ENCODE data around the gene CBY2. TPM values are rescaled to one million over a fixed set of nuclear protein-coding genes. Genes with fewer than 3 reads are reported as not detected.
"Not testable (repeated sequence)": the region's sequence is repeated elsewhere in the genome, so short reads cannot be mapped to it uniquely, and the experiment has no call there.

CBY2 gene
- total RNA-seq, 2 experiments from 2014 or later: not detected

DNA sequence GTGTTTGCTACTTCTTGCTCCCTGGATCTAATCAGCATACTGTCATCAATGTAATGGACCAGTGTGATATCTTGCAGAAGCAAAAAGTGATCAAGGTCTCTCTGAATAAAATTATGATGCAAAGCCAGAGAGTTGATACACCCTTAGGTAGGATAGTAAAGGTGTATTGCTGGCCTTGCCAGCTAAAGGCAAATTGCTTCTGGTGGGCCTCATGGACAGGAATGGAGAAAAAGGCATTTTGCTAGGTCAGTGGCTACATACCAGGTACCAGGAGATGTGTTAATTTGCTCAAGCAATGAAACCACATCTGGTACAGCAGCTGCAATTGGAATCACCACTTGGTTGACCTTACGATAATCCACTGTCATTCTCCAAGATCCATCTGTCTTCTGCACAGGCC is 54.4 kb downstream of the CBY2 start:
- H3K9me3 Mint-ChIP-seq (ENCODE audit: insufficient read depth); CTCF ChIA-PET; ATAC-seq; H3K27ac Mint-ChIP-seq; H3K27me3 Mint-ChIP-seq (ENCODE audit: low read depth); H3K4me1 Mint-ChIP-seq (ENCODE audit: low read depth); DNase-seq; H3K36me3 Mint-ChIP-seq (ENCODE audit: low read depth); H3K4me3 Mint-ChIP-seq; POLR2A ChIA-PET: not testable (repeated sequence)

DNA sequence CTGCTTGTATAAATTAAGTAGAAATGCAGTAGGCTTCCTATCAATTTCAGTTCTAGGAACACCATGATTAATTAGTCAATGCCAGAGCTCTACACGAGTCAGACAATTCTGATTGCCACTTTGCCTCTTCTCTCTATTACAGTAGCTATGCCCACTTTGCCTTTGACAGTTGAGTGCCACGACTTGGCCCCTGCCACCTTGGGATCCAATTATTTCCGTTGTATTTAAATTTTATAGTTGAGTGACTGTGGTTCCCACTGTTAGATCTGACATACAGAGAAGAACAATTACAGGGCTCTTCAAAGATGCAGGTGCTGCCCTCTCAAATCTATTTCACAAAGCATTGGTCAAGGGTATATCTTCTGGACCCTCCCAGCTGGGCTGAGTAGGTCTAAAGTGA is 55.5 kb downstream of the CBY2 start:
- H3K4me3 Mint-ChIP-seq; H3K9me3 Mint-ChIP-seq (ENCODE audit: insufficient read depth); H3K27ac Mint-ChIP-seq; H3K4me1 Mint-ChIP-seq (ENCODE audit: low read depth); H3K36me3 Mint-ChIP-seq (ENCODE audit: low read depth); CTCF ChIA-PET; H3K27me3 Mint-ChIP-seq (ENCODE audit: low read depth); DNase-seq; ATAC-seq: not testable (repeated sequence)
- POLR2A ChIA-PET: interaction anchor here (0.6 kb wide), 1 partner anchor 381 kb away, joined by 3 read pairs; no protein-coding TSS in a partner anchor

DNA sequence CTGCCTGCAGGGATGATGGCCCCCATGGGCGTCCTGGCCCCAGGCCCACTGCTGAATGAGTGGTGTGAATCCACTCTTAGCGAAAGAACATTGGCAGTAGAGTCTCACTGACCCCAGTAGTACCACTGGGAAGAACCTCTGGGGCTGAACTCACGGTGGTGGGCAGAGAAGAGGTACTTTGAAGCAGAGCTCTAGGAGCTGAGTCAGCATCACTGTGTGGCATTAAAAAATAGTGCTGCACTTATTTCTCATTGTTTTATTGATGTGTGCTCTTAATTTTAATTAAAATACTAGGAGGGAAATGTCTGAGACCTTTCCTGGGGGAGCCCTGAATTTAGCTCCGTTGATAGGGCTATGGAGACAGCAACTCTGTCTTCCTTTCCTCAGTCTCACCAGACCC is 61.3 kb downstream of the CBY2 start:
- DNase-seq (no peak), ATAC-seq (no peak)
- peaks cover 9% of the 10 kb centered on the region for H3K27me3 Mint-ChIP-seq (ENCODE audit: low read depth)
- no peaks in the 10 kb centered on the region for H3K36me3 Mint-ChIP-seq (ENCODE audit: low read depth)
- H3K4me3 Mint-ChIP-seq: no peak overlapping the region
- no peak overlapping the region for H3K27ac Mint-ChIP-seq
- POLR2A ChIA-PET: no interaction called here
- H3K9me3 Mint-ChIP-seq (ENCODE audit: insufficient read depth): no peaks in the 10 kb centered on the region
- H3K4me1 Mint-ChIP-seq (ENCODE audit: low read depth): no peaks in the 10 kb centered on the region
- CTCF ChIA-PET: no interaction called here

Other genes starting within 250 kb of the CBY2 start
- gene COG3, start 237.4 kb upstream of the CBY2 start, total RNA-seq: 10 to 100 TPM; 22.0 to 23.1 TPM
- not detected for gene ERICH6B, start 86.6 kb upstream of the CBY2 start, total RNA-seq
- not detected for gene SIAH3, start 149.4 kb downstream of the CBY2 start, total RNA-seq